PFSK-1 (cell line): ENCODE results near the gene SGSH.

ENCODE experiments used
- FOXP2 ChIP-seq: optimal IDR thresholded peaks from 2 replicates; pipeline ENCODE3; 2011; ENCODE audit warnings: borderline replicate concordance, control low read depth, inconsistent platforms; ENCODE audit not compliant: insufficient read depth; ENCODE audit errors: extremely low read length, extremely low read depth
- POLR2AphosphoS5 ChIP-seq: IDR thresholded peaks from 2 replicates; pipeline ENCODE4 v1.6.1; 2012; ENCODE audit warnings: low read depth, mild to moderate bottlenecking, control low read depth, low read length, moderate library complexity
- SIN3A ChIP-seq: IDR thresholded peaks from 2 replicates; pipeline ENCODE4 v1.6.1; 2012; ENCODE audit warnings: mild to moderate bottlenecking, low read length, moderate library complexity, borderline replicate concordance; ENCODE audit not compliant: insufficient read depth
- TAF1 ChIP-seq: IDR thresholded peaks from 2 replicates; pipeline ENCODE4 v1.6.1; 2012; ENCODE audit warnings: low read length, control low read depth, borderline replicate concordance; ENCODE audit not compliant: insufficient read depth
- TF ChIP-seq, protein P1 (sequence below), 2 experiments: IDR thresholded peaks; 2 replicates each; pipeline versions ENCODE4 v1.6.1 to v1.8.0; 2011 to 2012; ENCODE audit warnings: low read depth in 2 of 2, low read length in 2 of 2, control low read depth in 1 of 2, inconsistent platforms in 1 of 2, mild to moderate bottlenecking in 1 of 2, moderate library complexity in 1 of 2; ENCODE audit not compliant: insufficient read depth in 1 of 2

The SGSH gene

DNA sequence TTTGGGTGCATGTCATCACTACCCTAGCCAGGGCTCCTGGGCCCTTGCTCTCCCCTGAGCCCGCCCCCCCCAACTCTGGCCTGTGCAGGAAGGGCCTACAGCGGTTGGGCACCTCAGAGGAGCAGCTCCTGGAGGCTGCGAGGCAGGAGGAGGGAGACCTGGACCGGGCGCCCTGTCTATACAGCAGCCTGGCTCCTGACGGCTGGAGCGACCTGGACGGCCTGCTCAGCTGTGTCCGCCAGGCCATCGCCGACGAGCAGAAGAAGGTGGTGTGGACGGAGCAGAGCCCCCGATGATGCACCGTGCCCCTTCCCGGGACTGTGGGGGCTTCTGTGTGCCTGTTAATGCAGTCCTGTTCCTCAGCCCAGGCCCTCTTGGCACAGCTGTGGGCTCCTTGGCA, 12.1 kb downstream of the SGSH start:
- no peak for TF ChIP-seq FOXP2
- TF ChIP-seq SIN3A: no peak
- TF ChIP-seq, protein P1, sequence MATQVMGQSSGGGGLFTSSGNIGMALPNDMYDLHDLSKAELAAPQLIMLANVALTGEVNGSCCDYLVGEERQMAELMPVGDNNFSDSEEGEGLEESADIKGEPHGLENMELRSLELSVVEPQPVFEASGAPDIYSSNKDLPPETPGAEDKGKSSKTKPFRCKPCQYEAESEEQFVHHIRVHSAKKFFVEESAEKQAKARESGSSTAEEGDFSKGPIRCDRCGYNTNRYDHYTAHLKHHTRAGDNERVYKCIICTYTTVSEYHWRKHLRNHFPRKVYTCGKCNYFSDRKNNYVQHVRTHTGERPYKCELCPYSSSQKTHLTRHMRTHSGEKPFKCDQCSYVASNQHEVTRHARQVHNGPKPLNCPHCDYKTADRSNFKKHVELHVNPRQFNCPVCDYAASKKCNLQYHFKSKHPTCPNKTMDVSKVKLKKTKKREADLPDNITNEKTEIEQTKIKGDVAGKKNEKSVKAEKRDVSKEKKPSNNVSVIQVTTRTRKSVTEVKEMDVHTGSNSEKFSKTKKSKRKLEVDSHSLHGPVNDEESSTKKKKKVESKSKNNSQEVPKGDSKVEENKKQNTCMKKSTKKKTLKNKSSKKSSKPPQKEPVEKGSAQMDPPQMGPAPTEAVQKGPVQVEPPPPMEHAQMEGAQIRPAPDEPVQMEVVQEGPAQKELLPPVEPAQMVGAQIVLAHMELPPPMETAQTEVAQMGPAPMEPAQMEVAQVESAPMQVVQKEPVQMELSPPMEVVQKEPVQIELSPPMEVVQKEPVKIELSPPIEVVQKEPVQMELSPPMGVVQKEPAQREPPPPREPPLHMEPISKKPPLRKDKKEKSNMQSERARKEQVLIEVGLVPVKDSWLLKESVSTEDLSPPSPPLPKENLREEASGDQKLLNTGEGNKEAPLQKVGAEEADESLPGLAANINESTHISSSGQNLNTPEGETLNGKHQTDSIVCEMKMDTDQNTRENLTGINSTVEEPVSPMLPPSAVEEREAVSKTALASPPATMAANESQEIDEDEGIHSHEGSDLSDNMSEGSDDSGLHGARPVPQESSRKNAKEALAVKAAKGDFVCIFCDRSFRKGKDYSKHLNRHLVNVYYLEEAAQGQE (IDR thresholded peaks at IDR 0.05; ENCODE audit: insufficient read depth in 1 of 2, low read depth in 2 of 2, low read length in 2 of 2): no peak
- no peak for TF ChIP-seq POLR2AphosphoS5
- TF ChIP-seq TAF1: no peak

DNA sequence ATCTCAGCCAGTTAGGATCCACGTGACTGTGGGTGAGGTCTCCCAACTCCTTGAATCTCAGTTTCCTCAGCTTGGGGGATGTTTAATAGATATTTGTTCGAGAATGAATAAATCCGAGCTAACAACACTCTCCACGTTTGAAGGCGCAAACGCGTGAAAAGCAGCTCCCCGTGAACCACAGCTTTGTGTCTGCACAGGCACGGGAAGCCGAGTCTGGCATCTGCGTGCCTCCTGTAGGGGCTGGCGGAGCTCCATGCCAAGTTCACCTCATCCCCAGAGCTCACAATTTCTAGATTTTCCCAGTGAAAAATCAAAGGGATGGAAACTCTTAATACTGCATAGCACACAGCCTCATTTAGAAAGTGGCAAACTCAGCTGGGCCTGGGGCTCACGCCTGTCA, 14.3 kb downstream of the SGSH start:
- no peak for TF ChIP-seq TAF1
- no peak for TF ChIP-seq FOXP2
- TF ChIP-seq, protein P1 (IDR thresholded peaks at IDR 0.05; ENCODE audit: insufficient read depth in 1 of 2, low read depth in 2 of 2, low read length in 2 of 2): no peak
- TF ChIP-seq SIN3A: no peak
- no peak for TF ChIP-seq POLR2AphosphoS5

DNA sequence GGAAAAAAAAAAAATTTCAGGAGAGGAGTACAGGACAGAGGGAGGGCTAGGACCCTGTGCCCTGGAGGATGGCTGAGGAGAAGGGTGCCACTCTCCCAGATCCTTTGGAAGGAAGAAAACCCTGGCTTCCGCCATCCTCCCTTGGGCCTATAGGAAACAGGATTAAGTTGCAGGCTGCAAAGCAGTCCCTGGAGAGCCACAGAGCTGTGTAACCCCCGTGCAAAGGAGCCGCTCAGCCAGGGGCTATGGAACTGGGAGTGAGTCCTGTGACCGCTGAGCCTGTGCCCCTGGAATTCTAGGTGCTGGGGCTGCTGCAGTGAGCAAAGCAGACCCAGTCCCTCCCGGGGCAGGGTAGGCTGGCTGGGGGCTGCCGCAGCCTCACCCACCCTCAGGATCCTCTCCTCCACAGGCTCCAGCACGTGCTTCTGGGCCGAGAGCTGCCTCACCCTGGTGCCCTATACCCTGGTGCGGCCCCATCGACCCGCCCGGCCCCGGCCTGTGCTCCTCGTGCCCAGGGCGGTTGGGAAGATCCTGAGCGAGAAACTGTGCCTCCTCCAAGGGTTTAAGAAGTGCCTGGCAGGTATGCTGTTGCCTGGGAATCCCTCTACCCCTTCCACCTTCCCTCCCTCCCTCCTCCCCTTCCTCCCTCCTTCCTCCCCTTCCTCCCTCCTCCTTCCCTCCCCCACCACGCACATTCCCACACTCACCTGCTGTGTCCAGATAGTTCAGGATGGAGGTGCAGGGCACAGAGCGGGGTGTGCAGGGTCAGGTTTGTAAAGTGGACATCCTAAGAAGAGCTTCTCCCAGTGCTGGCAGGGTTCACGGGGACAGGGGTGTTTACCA, 15.3 kb downstream of the SGSH start:
- TF ChIP-seq, protein P1 (IDR thresholded peaks at IDR 0.05; ENCODE audit: insufficient read depth in 1 of 2, low read depth in 2 of 2, low read length in 2 of 2): no peak
- TF ChIP-seq POLR2AphosphoS5 (no peak), SIN3A (no peak)

DNA sequence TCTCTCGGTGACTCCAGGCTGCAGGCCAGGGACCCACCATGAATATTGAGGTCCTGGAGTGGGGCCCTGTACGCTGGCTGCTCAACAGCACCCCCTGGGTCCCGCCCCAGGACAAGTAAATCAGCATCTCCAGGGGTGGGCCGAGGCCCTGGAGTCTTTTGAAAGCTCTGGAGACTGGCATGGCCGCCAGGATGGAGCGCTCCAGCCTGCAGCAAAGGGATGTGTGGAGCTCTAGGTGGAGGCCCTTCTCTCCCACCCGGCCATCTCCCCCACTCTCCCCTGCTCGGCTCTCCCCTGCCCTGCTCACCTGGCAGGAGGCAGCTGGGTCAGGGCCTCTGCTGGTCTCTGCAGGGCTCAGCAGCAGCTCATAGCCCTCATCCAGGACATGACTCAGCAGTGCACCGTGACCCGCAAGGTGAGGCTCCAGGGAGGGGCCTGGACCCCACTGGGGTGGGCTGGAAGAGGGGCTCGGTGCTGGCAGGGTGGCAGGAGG, 16.6 kb downstream of the SGSH start:
- no peak for TF ChIP-seq TAF1
- TF ChIP-seq, protein P1 (IDR thresholded peaks at IDR 0.05; ENCODE audit: insufficient read depth in 1 of 2, low read depth in 2 of 2, low read length in 2 of 2): no peak
- no peak for TF ChIP-seq FOXP2
- TF ChIP-seq SIN3A: no peak
- no peak for TF ChIP-seq POLR2AphosphoS5

DNA sequence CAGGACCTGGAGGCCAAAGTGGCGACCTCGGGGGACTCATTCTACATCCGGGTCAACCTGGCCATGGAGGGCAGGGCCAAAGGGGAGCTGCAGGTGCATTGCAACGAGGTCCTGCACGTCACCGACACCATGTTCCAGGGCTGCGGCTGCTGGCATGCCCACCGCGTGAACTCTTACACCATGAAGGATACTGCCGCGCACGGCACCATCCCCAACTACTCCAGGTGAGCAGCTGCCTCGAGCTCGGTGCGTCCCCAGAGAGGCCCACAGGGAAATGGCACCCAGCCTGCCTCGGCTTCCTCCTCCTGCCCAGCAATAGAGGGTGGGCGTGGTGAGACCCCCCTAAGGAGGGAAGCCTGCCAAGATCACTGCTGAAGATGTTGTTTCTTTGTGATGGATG, 17.9 kb downstream of the SGSH start:
- TF ChIP-seq SIN3A (no peak), FOXP2 (no peak), TAF1 (no peak), POLR2AphosphoS5 (no peak)
- TF ChIP-seq, protein P1 (IDR thresholded peaks at IDR 0.05; ENCODE audit: insufficient read depth in 1 of 2, low read depth in 2 of 2, low read length in 2 of 2): no peak
